DND-41 (cell line): Measurements from ENCODE around the gene CELSR1.

Experiments
- ATAC-seq: fragments of 200-7000 bp; cut with Tn5 transposase; 3 replicates; pipeline ENCODE4 v1.9.1; 2021; ENCODE audit warnings: low read depth; ENCODE audit not compliant: insufficient read depth
- DNase-seq: peaks from one replicate; pipeline ENCODE4 v3.0.0-alpha.2; 2020
- H2AFZ ChIP-seq: 2 replicates; pipeline ENCODE4 v1.6.0; 2012; ENCODE audit warnings: low read depth, low read length
- H3K27ac ChIP-seq: 2 replicates; pipeline ENCODE4 v1.5.1; 2012; ENCODE audit warnings: low read length, inconsistent platforms
- H3K27me3 ChIP-seq: fragments of 200-600 bp; sonication (generic); 2 replicates; pipeline ENCODE4 v1.6.0; 2012; ENCODE audit warnings: low read length, mild to moderate bottlenecking, inconsistent platforms; ENCODE audit not compliant: insufficient read depth, poor library complexity
- H3K36me3 ChIP-seq: 2 replicates; pipeline ENCODE4 v1.5.1; 2012; ENCODE audit warnings: low read length, inconsistent platforms; ENCODE audit not compliant: insufficient read depth
- H3K4me1 ChIP-seq: 2 replicates; pipeline ENCODE4 v1.5.1; 2012; ENCODE audit warnings: mild to moderate bottlenecking, low read length; ENCODE audit not compliant: insufficient read depth
- H3K4me2 ChIP-seq: 2 replicates; pipeline ENCODE4 v1.6.0; 2012; ENCODE audit warnings: mild to moderate bottlenecking, moderate library complexity, low read length, inconsistent platforms; ENCODE audit not compliant: insufficient read depth
- H3K4me3 ChIP-seq, 2 experiments: fragments of 200-600 bp in 1 of 2; shearing (Covaris generic) in 1 of 2; 2 replicates each; pipeline ENCODE4 v1.5.1; 2012 to 2016; ENCODE audit warnings: inconsistent platforms in 2 of 2, low read length in 2 of 2, mild to moderate bottlenecking in 2 of 2, low read depth in 1 of 2, moderate library complexity in 1 of 2
- H3K79me2 ChIP-seq: 2 replicates; pipeline ENCODE4 v1.6.0; 2012; ENCODE audit warnings: low read length, inconsistent platforms; ENCODE audit not compliant: insufficient read depth
- H3K9ac ChIP-seq: 2 replicates; pipeline ENCODE4 v1.6.0; 2012; ENCODE audit warnings: low read depth, mild to moderate bottlenecking, inconsistent platforms, low read length, moderate library complexity
- H3K9me3 ChIP-seq: 2 replicates; pipeline ENCODE4 v1.5.1; 2012; ENCODE audit warnings: low read length, moderate library complexity, mild to moderate bottlenecking, inconsistent platforms; ENCODE audit not compliant: insufficient read depth, severe bottlenecking
- H4K20me1 ChIP-seq: 2 replicates; pipeline ENCODE4 v1.6.0; 2012; ENCODE audit warnings: low read length; ENCODE audit not compliant: insufficient read depth
- EZH2 ChIP-seq: IDR thresholded peaks from 3 replicates; pipeline ENCODE4 v1.6.1; 2012; ENCODE audit warnings: borderline replicate concordance, low read depth, mild to moderate bottlenecking, moderate library complexity, low read length, inconsistent platforms; ENCODE audit not compliant: severe bottlenecking
- TF ChIP-seq, protein P1 (sequence below): IDR thresholded peaks from 2 replicates; pipeline ENCODE4 v1.5.1; 2012; ENCODE audit warnings: borderline replicate concordance, low read length, moderate library complexity, mild to moderate bottlenecking; ENCODE audit not compliant: poor library complexity, severe bottlenecking; ENCODE audit errors: extremely low read depth

CELSR1 gene

GRCh38 chr22:46445771-46446420 is 91.5 kb downstream of the CELSR1 start:
- Histone ChIP-seq H2AFZ (no peak overlapping the region), H3K9me3 (no peaks in the 10 kb centered on the region), H3K9ac (no peak overlapping the region), H3K4me3 (no peak overlapping the region), H3K36me3 (no peaks in the 10 kb centered on the region), H3K4me2 (no peak overlapping the region), H4K20me1 (no peaks in the 10 kb centered on the region), H3K27ac (no peak overlapping the region), H3K79me2 (no peaks in the 10 kb centered on the region), H3K4me1 (no peaks in the 10 kb centered on the region), H3K27me3 (no peaks in the 10 kb centered on the region)
- TF ChIP-seq, protein P1, sequence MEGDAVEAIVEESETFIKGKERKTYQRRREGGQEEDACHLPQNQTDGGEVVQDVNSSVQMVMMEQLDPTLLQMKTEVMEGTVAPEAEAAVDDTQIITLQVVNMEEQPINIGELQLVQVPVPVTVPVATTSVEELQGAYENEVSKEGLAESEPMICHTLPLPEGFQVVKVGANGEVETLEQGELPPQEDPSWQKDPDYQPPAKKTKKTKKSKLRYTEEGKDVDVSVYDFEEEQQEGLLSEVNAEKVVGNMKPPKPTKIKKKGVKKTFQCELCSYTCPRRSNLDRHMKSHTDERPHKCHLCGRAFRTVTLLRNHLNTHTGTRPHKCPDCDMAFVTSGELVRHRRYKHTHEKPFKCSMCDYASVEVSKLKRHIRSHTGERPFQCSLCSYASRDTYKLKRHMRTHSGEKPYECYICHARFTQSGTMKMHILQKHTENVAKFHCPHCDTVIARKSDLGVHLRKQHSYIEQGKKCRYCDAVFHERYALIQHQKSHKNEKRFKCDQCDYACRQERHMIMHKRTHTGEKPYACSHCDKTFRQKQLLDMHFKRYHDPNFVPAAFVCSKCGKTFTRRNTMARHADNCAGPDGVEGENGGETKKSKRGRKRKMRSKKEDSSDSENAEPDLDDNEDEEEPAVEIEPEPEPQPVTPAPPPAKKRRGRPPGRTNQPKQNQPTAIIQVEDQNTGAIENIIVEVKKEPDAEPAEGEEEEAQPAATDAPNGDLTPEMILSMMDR, result no peak
- TF ChIP-seq EZH2, result no peak
- no peak for DNase-seq
- no peak for ATAC-seq

GRCh38 chr22:46444390-46444854 is 93.0 kb downstream of the CELSR1 start:
- no peaks in the 10 kb centered on the region for H3K27me3 ChIP-seq
- DNase-seq (no peak), ATAC-seq (no peak)
- no peaks in the 10 kb centered on the region for H3K36me3 ChIP-seq
- H3K4me3 ChIP-seq, result no peak overlapping the region
- no peak for TF ChIP-seq EZH2
- TF ChIP-seq, protein P1, result peak; percentile 5
- H3K9ac ChIP-seq, result no peak overlapping the region
- H2AFZ ChIP-seq, result no peak overlapping the region
- no peak overlapping the region for H3K4me2 ChIP-seq
- H3K4me1 ChIP-seq, result no peaks in the 10 kb centered on the region
- no peaks in the 10 kb centered on the region for H3K9me3 ChIP-seq
- no peak overlapping the region for H3K27ac ChIP-seq
- no peaks in the 10 kb centered on the region for H3K79me2 ChIP-seq
- H4K20me1 ChIP-seq, result no peaks in the 10 kb centered on the region

DNA sequence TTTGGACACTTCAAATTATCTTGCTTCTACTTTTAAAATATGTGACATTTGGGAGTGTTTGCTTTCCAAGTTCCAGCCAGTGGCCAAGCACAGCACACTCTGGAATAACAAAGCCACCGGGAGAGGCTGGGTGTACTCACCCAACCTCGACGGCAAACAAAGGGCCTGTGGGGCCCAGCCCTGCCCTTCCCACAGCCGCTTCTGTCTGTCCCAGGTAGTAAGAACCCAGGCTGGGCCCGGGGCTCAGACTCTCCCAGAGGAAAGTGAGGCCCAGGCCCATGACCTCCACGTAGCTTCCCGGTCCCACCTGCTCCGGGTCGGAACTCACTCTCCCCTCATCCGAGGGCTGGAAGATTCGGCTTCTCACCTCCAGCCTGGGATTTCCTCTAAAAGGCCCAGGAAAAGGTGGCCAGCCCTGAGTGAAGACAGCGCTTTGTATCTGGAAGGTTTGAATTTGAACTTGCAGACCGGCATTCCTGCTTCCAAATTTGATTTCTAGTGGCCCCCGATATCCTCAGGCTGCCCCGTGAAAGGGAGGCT is 93.5 kb downstream of the CELSR1 start:
- Histone ChIP-seq H3K9me3 (no peaks in the 10 kb centered on the region), H3K4me2 (no peak overlapping the region), H3K27me3 (no peaks in the 10 kb centered on the region), H3K9ac (no peak overlapping the region), H4K20me1 (no peaks in the 10 kb centered on the region), H2AFZ (no peak overlapping the region), H3K4me1 (no peaks in the 10 kb centered on the region), H3K27ac (no peak overlapping the region), H3K36me3 (no peaks in the 10 kb centered on the region), H3K79me2 (no peaks in the 10 kb centered on the region), H3K4me3 (no peak overlapping the region)
- TF ChIP-seq, protein P1, result no peak
- TF ChIP-seq EZH2, result no peak
- ATAC-seq (no peak), DNase-seq (no peak)
